OCI-LY7 (cell line): ENCODE results near the gene GATAD2A.

Experiments used
- EZH2phosphoT487 ChIP-seq: fragments of 200-600 bp; sonication (generic); IDR thresholded peaks from 2 replicates; pipeline ENCODE4 v1.6.1; 2018; ENCODE audit warnings: low read depth, borderline replicate concordance, mild to moderate bottlenecking, mixed run types, antibody characterized with exemption, low read length, moderate library complexity, mixed read lengths
- TF ChIP-seq, protein P1 (sequence below): fragments of 200-600 bp; sonication (generic); conservative IDR thresholded peaks from 2 replicates; pipeline ENCODE4 v1.5.1; 2014; ENCODE audit warnings: mild to moderate bottlenecking, antibody characterized with exemption, low read length, moderate library complexity, mixed read lengths

DNA sequence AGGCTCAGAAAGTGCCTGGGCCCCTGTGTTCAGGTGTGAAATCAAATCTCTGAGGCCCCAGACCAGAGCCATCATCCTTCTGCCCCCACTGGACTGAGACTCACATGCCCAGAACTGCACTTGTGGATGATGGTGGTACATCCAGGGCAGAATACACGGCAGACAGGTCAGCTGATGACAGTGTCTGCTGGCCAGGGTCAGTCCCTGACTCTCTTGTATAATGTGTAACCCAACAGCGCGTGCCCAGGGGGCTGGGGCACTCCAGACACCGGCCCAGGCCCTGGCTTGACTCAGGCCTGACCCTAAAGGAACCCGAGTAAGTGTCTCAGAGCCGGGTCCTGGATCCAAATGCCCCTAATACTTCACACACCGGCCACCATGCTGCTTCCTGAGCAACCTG, 37.4 kb upstream of the GATAD2A start:
- TF ChIP-seq, protein P1, sequence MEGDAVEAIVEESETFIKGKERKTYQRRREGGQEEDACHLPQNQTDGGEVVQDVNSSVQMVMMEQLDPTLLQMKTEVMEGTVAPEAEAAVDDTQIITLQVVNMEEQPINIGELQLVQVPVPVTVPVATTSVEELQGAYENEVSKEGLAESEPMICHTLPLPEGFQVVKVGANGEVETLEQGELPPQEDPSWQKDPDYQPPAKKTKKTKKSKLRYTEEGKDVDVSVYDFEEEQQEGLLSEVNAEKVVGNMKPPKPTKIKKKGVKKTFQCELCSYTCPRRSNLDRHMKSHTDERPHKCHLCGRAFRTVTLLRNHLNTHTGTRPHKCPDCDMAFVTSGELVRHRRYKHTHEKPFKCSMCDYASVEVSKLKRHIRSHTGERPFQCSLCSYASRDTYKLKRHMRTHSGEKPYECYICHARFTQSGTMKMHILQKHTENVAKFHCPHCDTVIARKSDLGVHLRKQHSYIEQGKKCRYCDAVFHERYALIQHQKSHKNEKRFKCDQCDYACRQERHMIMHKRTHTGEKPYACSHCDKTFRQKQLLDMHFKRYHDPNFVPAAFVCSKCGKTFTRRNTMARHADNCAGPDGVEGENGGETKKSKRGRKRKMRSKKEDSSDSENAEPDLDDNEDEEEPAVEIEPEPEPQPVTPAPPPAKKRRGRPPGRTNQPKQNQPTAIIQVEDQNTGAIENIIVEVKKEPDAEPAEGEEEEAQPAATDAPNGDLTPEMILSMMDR: no peak
- TF ChIP-seq EZH2phosphoT487: no peak
